Measurements from ENCODE around the gene HSD17B10.

The HSD17B10 gene

DNA sequence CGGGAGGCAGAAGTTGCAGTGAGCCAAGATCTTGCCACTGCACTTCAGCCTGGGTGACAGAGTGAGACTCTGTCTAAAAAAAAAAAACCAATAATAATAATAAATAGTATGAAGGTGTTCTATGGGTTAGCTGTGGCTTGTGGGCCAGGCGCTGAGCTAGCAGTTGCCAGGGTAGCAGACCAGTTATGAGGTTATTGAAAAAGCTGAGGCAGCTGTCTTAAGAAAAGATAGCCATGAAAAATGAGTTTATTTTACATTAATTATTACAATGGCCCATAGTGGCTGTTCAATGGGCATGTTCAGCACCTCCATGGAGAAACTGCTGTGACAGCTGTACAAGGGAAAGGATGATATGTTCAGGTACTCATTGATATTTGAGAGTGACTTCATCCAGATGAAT is 13.3 kb upstream of the HSD17B10 start:
- no peak for ATAC-seq
- TF ChIP-seq OSR1 (CRISPR knock-in tag; IDR thresholded peaks at IDR 0.05) (no peak), RARB (CRISPR knock-in tag; IDR thresholded peaks at IDR 0.05) (no peak), ZC3H10 (CRISPR knock-in tag; IDR thresholded peaks at IDR 0.05) (no peak), CSDC2 (CRISPR knock-in tag; IDR thresholded peaks at IDR 0.05) (no peak), PPARA (CRISPR knock-in tag; IDR thresholded peaks at IDR 0.05; ENCODE audit: borderline replicate concordance) (no peak), SNAI2 (CRISPR knock-in tag; IDR thresholded peaks at IDR 0.05) (no peak), ZFP30 (CRISPR knock-in tag; IDR thresholded peaks at IDR 0.05) (no peak)
- TF ChIP-seq, protein P1, sequence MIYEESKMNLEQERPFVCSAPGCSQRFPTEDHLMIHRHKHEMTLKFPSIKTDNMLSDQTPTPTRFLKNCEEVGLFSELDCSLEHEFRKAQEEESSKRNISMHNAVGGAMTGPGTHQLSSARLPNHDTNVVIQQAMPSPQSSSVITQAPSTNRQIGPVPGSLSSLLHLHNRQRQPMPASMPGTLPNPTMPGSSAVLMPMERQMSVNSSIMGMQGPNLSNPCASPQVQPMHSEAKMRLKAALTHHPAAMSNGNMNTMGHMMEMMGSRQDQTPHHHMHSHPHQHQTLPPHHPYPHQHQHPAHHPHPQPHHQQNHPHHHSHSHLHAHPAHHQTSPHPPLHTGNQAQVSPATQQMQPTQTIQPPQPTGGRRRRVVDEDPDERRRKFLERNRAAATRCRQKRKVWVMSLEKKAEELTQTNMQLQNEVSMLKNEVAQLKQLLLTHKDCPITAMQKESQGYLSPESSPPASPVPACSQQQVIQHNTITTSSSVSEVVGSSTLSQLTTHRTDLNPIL (CRISPR knock-in tag; IDR thresholded peaks at IDR 0.05; ENCODE audit: low read depth): no peak

DNA sequence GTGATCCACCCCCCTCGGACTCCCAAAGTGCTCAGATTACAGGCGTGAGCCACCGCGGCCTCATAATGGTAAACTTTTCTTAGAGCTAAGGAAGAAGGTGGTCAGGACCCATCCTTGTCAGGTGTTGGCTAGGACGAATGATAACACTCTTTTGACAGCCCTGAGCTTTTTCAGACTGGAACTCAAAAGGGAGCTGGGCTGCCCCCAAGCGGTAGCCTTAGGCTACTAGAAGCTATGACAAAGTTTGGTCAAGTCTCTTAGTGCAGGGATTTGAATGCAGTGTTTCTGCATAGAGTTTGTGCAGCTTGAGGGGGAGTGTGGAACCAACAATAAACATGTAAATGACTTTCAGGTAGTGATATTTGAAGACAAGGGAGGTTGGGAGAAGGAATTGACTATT is 11.8 kb upstream of the HSD17B10 start:
- ATAC-seq: peak; percentile 70
- TF ChIP-seq TOX (CRISPR knock-in tag; IDR thresholded peaks at IDR 0.05; ENCODE audit: borderline replicate concordance): no peak
- TF ChIP-seq CSDC2 (CRISPR knock-in tag; IDR thresholded peaks at IDR 0.05): no peak
- TF ChIP-seq, protein P2, sequence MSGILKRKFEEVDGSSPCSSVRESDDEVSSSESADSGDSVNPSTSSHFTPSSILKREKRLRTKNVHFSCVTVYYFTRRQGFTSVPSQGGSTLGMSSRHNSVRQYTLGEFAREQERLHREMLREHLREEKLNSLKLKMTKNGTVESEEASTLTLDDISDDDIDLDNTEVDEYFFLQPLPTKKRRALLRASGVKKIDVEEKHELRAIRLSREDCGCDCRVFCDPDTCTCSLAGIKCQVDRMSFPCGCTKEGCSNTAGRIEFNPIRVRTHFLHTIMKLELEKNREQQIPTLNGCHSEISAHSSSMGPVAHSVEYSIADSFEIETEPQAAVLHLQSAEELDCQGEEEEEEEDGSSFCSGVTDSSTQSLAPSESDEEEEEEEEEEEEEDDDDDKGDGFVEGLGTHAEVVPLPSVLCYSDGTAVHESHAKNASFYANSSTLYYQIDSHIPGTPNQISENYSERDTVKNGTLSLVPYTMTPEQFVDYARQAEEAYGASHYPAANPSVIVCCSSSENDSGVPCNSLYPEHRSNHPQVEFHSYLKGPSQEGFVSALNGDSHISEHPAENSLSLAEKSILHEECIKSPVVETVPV (CRISPR knock-in tag; IDR thresholded peaks at IDR 0.05): no peak
- TF ChIP-seq ESRRG (CRISPR knock-in tag; IDR thresholded peaks at IDR 0.05): no peak
- TF ChIP-seq PPARA (CRISPR knock-in tag; IDR thresholded peaks at IDR 0.05; ENCODE audit: borderline replicate concordance): no peak
- TF ChIP-seq TCF4 (CRISPR knock-in tag; IDR thresholded peaks at IDR 0.05; ENCODE audit: borderline replicate concordance): no peak
- no peak for TF ChIP-seq GLIS3 (CRISPR knock-in tag; IDR thresholded peaks at IDR 0.05)
- no peak for TF ChIP-seq ZNF70 (CRISPR knock-in tag; IDR thresholded peaks at IDR 0.05)
- TF ChIP-seq ZNF8 (CRISPR knock-in tag; IDR thresholded peaks at IDR 0.05): no peak
- no peak for TF ChIP-seq ZFP3 (CRISPR knock-in tag; IDR thresholded peaks at IDR 0.05)
- TF ChIP-seq ARNTL (CRISPR knock-in tag; IDR thresholded peaks at IDR 0.05; ENCODE audit: borderline replicate concordance, low read depth): no peak
- TF ChIP-seq ZNF565 (CRISPR knock-in tag; conservative IDR thresholded peaks at IDR 0.05; ENCODE audit: low read depth): no peak
- no peak for TF ChIP-seq BACH2 (CRISPR knock-in tag; IDR thresholded peaks at IDR 0.05; ENCODE audit: borderline replicate concordance)
- TF ChIP-seq OSR1 (CRISPR knock-in tag; IDR thresholded peaks at IDR 0.05): no peak
- TF ChIP-seq, protein P1 (CRISPR knock-in tag; IDR thresholded peaks at IDR 0.05; ENCODE audit: low read depth): no peak
- no peak for TF ChIP-seq ISL1 (CRISPR knock-in tag; IDR thresholded peaks at IDR 0.05)
- TF ChIP-seq ZC3H10 (CRISPR knock-in tag; IDR thresholded peaks at IDR 0.05): no peak
- no peak for TF ChIP-seq SNAI2 (CRISPR knock-in tag; IDR thresholded peaks at IDR 0.05)
- no peak for TF ChIP-seq RARB (CRISPR knock-in tag; IDR thresholded peaks at IDR 0.05)
- TF ChIP-seq, protein P3, sequence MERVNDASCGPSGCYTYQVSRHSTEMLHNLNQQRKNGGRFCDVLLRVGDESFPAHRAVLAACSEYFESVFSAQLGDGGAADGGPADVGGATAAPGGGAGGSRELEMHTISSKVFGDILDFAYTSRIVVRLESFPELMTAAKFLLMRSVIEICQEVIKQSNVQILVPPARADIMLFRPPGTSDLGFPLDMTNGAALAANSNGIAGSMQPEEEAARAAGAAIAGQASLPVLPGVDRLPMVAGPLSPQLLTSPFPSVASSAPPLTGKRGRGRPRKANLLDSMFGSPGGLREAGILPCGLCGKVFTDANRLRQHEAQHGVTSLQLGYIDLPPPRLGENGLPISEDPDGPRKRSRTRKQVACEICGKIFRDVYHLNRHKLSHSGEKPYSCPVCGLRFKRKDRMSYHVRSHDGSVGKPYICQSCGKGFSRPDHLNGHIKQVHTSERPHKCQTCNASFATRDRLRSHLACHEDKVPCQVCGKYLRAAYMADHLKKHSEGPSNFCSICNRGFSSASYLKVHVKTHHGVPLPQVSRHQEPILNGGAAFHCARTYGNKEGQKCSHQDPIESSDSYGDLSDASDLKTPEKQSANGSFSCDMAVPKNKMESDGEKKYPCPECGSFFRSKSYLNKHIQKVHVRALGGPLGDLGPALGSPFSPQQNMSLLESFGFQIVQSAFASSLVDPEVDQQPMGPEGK (CRISPR knock-in tag; IDR thresholded peaks at IDR 0.05; ENCODE audit: borderline replicate concordance): no peak

DNA sequence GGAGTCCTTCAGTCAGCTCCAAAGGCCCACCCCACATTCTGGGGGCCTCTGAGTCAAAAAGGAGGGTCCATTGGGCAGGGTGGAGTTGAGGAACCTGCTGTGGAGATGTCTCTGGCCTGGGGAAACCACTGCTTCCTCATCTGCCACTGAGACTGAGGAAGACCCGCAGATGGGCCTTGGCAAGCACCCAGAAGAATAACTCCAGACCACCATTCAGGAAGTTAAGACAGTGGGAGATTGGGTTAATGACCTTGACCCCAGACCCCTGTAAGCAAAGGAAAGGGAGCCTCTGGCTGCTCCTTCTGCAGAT is 8.1 kb upstream of the HSD17B10 start:
- no peak for ATAC-seq

More for the DNA sequence above, 8.1 kb upstream of the HSD17B10 start:
- TF ChIP-seq BACH2 (CRISPR knock-in tag; IDR thresholded peaks at IDR 0.05; ENCODE audit: borderline replicate concordance) (no peak), ZC3H10 (CRISPR knock-in tag; IDR thresholded peaks at IDR 0.05) (no peak), CSDC2 (CRISPR knock-in tag; IDR thresholded peaks at IDR 0.05) (no peak), RARB (CRISPR knock-in tag; IDR thresholded peaks at IDR 0.05) (no peak), OSR1 (CRISPR knock-in tag; IDR thresholded peaks at IDR 0.05) (no peak), ZNF8 (CRISPR knock-in tag; IDR thresholded peaks at IDR 0.05) (no peak), GLIS3 (CRISPR knock-in tag; IDR thresholded peaks at IDR 0.05) (no peak), ZFP30 (CRISPR knock-in tag; IDR thresholded peaks at IDR 0.05) (no peak), ZNF565 (CRISPR knock-in tag; conservative IDR thresholded peaks at IDR 0.05; ENCODE audit: low read depth) (no peak), ARNTL (CRISPR knock-in tag; IDR thresholded peaks at IDR 0.05; ENCODE audit: borderline replicate concordance, low read depth) (no peak), SNAI2 (CRISPR knock-in tag; IDR thresholded peaks at IDR 0.05) (no peak), TOX (CRISPR knock-in tag; IDR thresholded peaks at IDR 0.05; ENCODE audit: borderline replicate concordance) (no peak), ESRRG (CRISPR knock-in tag; IDR thresholded peaks at IDR 0.05) (no peak), ISL1 (CRISPR knock-in tag; IDR thresholded peaks at IDR 0.05) (no peak)
- TF ChIP-seq, protein P4, sequence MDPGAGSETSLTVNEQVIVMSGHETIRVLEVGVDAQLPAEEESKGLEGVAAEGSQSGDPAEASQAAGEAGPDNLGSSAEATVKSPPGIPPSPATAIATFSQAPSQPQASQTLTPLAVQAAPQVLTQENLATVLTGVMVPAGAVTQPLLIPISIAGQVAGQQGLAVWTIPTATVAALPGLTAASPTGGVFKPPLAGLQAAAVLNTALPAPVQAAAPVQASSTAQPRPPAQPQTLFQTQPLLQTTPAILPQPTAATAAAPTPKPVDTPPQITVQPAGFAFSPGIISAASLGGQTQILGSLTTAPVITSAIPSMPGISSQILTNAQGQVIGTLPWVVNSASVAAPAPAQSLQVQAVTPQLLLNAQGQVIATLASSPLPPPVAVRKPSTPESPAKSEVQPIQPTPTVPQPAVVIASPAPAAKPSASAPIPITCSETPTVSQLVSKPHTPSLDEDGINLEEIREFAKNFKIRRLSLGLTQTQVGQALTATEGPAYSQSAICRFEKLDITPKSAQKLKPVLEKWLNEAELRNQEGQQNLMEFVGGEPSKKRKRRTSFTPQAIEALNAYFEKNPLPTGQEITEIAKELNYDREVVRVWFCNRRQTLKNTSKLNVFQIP (CRISPR knock-in tag; IDR thresholded peaks at IDR 0.05; ENCODE audit: borderline replicate concordance, low read depth): no peak
- TF ChIP-seq, protein P2 (CRISPR knock-in tag; IDR thresholded peaks at IDR 0.05): no peak
- TF ChIP-seq, protein P5, sequence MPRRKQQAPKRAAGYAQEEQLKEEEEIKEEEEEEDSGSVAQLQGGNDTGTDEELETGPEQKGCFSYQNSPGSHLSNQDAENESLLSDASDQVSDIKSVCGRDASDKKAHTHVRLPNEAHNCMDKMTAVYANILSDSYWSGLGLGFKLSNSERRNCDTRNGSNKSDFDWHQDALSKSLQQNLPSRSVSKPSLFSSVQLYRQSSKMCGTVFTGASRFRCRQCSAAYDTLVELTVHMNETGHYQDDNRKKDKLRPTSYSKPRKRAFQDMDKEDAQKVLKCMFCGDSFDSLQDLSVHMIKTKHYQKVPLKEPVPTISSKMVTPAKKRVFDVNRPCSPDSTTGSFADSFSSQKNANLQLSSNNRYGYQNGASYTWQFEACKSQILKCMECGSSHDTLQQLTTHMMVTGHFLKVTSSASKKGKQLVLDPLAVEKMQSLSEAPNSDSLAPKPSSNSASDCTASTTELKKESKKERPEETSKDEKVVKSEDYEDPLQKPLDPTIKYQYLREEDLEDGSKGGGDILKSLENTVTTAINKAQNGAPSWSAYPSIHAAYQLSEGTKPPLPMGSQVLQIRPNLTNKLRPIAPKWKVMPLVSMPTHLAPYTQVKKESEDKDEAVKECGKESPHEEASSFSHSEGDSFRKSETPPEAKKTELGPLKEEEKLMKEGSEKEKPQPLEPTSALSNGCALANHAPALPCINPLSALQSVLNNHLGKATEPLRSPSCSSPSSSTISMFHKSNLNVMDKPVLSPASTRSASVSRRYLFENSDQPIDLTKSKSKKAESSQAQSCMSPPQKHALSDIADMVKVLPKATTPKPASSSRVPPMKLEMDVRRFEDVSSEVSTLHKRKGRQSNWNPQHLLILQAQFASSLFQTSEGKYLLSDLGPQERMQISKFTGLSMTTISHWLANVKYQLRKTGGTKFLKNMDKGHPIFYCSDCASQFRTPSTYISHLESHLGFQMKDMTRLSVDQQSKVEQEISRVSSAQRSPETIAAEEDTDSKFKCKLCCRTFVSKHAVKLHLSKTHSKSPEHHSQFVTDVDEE (CRISPR knock-in tag; IDR thresholded peaks at IDR 0.05): no peak
- TF ChIP-seq, protein P1 (CRISPR knock-in tag; IDR thresholded peaks at IDR 0.05; ENCODE audit: low read depth): no peak
